K562 (cell line): ENCODE measurements around the gene ELMO1. TPM values are rescaled to one million over a fixed set of nuclear protein-coding genes. Genes with fewer than 3 reads are reported as not detected.

ENCODE experiments used
- AFF1 ChIP-seq, 2 experiments: fragments of 450-650 bp; IDR thresholded peaks; 2 replicates each; pipeline ENCODE4 v1.6.1; 2018; ENCODE audit warnings: mild to moderate bottlenecking in 2 of 2, low read depth in 1 of 2; ENCODE audit not compliant: partially characterized antibody in 2 of 2
- BCOR ChIP-seq: fragments of 450-650 bp; IDR thresholded peaks from 2 replicates; pipeline ENCODE4 v1.6.1; 2016
- CHD1 ChIP-seq: fragments of 200-600 bp; sonication (generic); IDR thresholded peaks from one replicate; pipeline ENCODE4 v1.6.1; 2012; ENCODE audit warnings: mild to moderate bottlenecking, moderate library complexity, low read length, inconsistent platforms
- MEF2A ChIP-seq: IDR thresholded peaks from 2 replicates; pipeline ENCODE4 v1.6.1; 2011; ENCODE audit warnings: low read depth, mild to moderate bottlenecking, low read length, moderate library complexity; ENCODE audit not compliant: control insufficient read depth
- NCOA1 ChIP-seq: fragments of 450-650 bp; IDR thresholded peaks from 2 replicates; pipeline ENCODE4 v1.6.1; 2016; ENCODE audit warnings: low read depth
- TEAD2 ChIP-seq: fragments of 450-650 bp; IDR thresholded peaks from 2 replicates; pipeline ENCODE4 v1.6.1; 2016; ENCODE audit warnings: missing genetic modification characterization, control low read depth, missing compliant biosample characterization
- ZBTB49 ChIP-seq: sonication (generic); formaldehyde crosslinking; IDR thresholded peaks from 2 replicates; pipeline ENCODE4 v1.8.0; 2022; ENCODE audit warnings: missing genetic modification reagents, mild to moderate bottlenecking, borderline replicate concordance
- ZNF121 ChIP-seq: sonication (generic); formaldehyde crosslinking; conservative IDR thresholded peaks from 2 replicates; pipeline ENCODE4 v1.8.0; 2022; ENCODE audit warnings: missing genetic modification reagents
- ZSCAN32 ChIP-seq: fragments of 450-650 bp; formaldehyde crosslinking; IDR thresholded peaks from 2 replicates; pipeline ENCODE4 v1.4.0; 2020; ENCODE audit warnings: mild to moderate bottlenecking, moderate library complexity
- polyA plus RNA-seq, 8 experiments: library from polyadenylated mRNA; depleted of rRNA in 4 of 8; stranded (reverse) in 5 of 8; unstranded in 3 of 8; fragments of >200 nt; fragmentation: Nextera tagmentation in 2 of 8; fragmentation: Illumina TruSeq in 1 of 8; extraction: Ambion mirVana in 2 of 8; extraction: Trizol in 1 of 8; gene quantifications; 2 replicates each; pipeline versions ENCODE4 v1.2.1 to v1.2.3, GENCODE V29; 2011 to 2014; ENCODE audit warnings: inconsistent platforms in 1 of 8, missing spikeins in 1 of 8
- total RNA-seq, 7 experiments: library from RNA; depleted of rRNA in 6 of 7; stranded (reverse); fragments of >200 nt in 6 of 7; fragmentation: Illumina TruSeq in 2 of 7; extraction: Trizol in 2 of 7; gene quantifications; 2 replicates each; pipeline versions ENCODE4 v1.2.1 to v1.2.3, GENCODE V29; 2011 to 2021; ENCODE audit warnings: low replicate concordance in 1 of 7
- TF ChIP-seq, protein P1 (sequence below): sonication (generic); formaldehyde crosslinking; IDR thresholded peaks from 2 replicates; pipeline ENCODE4 v1.8.0; 2022; ENCODE audit warnings: mild to moderate bottlenecking, missing genetic modification reagents
- TF ChIP-seq, protein P2 (sequence below), 2 experiments: fragments of 450-650 bp in 1 of 2; sonication (generic) in 1 of 2; formaldehyde crosslinking in 1 of 2; IDR thresholded peaks in 1 of 2; conservative IDR thresholded peaks in 1 of 2; 2 replicates each; pipeline versions ENCODE4 v1.6.1 to v1.8.1; 2016 to 2023; ENCODE audit warnings: mild to moderate bottlenecking in 2 of 2, moderate library complexity in 2 of 2, inconsistent platforms in 1 of 2, missing genetic modification reagents in 1 of 2
- TF ChIP-seq, protein P3 (sequence below): sonication (generic); formaldehyde crosslinking; IDR thresholded peaks from 2 replicates; pipeline ENCODE4 v1.8.1; 2022; ENCODE audit warnings: missing genetic modification reagents

Gene ELMO1
- total and polyA plus RNA-seq, 9 of the 15 experiments (the other 6 are each of a cell fraction or from before 2014, with no cell fraction given): 0.36 to 7.2 (median 3.6) TPM

DNA sequence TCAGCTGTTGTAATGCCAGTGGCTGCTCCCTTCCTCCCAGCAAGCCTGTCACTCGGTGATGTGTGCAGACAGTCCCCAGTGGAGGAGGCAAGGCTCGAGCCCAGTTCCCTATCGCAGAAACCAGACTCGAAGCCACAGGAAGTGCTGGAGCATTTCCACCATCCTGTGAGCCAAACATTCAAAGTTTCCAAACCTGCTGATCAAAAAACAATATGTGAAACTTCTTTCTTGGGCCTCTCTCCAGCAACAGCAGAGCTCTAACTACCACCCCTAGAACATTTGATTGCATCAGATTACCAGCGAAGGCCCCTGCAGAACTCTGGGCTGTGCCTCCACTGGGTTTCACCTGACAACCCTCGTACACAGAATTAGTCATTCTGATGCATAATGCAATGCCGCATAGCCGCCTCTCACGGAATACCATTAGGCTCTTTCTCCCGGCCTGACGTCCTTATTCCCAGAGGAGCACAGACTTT lies 94.0 kb downstream of the ELMO1 start (continued):
- TF ChIP-seq AFF1 (IDR thresholded peaks at IDR 0.05; ENCODE audit: low read depth in 1 of 2, partially characterized antibody in 2 of 2): no peak
- TF ChIP-seq ZSCAN32: no peak
- no peak for TF ChIP-seq ZNF121
- no peak for TF ChIP-seq CHD1
- TF ChIP-seq, protein P1, sequence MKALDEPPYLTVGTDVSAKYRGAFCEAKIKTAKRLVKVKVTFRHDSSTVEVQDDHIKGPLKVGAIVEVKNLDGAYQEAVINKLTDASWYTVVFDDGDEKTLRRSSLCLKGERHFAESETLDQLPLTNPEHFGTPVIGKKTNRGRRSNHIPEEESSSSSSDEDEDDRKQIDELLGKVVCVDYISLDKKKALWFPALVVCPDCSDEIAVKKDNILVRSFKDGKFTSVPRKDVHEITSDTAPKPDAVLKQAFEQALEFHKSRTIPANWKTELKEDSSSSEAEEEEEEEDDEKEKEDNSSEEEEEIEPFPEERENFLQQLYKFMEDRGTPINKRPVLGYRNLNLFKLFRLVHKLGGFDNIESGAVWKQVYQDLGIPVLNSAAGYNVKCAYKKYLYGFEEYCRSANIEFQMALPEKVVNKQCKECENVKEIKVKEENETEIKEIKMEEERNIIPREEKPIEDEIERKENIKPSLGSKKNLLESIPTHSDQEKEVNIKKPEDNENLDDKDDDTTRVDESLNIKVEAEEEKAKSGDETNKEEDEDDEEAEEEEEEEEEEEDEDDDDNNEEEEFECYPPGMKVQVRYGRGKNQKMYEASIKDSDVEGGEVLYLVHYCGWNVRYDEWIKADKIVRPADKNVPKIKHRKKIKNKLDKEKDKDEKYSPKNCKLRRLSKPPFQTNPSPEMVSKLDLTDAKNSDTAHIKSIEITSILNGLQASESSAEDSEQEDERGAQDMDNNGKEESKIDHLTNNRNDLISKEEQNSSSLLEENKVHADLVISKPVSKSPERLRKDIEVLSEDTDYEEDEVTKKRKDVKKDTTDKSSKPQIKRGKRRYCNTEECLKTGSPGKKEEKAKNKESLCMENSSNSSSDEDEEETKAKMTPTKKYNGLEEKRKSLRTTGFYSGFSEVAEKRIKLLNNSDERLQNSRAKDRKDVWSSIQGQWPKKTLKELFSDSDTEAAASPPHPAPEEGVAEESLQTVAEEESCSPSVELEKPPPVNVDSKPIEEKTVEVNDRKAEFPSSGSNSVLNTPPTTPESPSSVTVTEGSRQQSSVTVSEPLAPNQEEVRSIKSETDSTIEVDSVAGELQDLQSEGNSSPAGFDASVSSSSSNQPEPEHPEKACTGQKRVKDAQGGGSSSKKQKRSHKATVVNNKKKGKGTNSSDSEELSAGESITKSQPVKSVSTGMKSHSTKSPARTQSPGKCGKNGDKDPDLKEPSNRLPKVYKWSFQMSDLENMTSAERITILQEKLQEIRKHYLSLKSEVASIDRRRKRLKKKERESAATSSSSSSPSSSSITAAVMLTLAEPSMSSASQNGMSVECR: no peak
- TF ChIP-seq BCOR: no peak
- no peak for TF ChIP-seq TEAD2 (tag)
- TF ChIP-seq, protein P2, sequence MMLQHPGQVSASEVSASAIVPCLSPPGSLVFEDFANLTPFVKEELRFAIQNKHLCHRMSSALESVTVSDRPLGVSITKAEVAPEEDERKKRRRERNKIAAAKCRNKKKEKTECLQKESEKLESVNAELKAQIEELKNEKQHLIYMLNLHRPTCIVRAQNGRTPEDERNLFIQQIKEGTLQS (IDR thresholded peaks at IDR 0.05): peak; percentile 78
- TF ChIP-seq, protein P2 (CRISPR knock-in tag; conservative IDR thresholded peaks at IDR 0.05): no peak
- TF ChIP-seq ZBTB49 (CRISPR knock-in tag): no peak
- TF ChIP-seq MEF2A: no peak
- no peak for TF ChIP-seq NCOA1
- TF ChIP-seq, protein P3, sequence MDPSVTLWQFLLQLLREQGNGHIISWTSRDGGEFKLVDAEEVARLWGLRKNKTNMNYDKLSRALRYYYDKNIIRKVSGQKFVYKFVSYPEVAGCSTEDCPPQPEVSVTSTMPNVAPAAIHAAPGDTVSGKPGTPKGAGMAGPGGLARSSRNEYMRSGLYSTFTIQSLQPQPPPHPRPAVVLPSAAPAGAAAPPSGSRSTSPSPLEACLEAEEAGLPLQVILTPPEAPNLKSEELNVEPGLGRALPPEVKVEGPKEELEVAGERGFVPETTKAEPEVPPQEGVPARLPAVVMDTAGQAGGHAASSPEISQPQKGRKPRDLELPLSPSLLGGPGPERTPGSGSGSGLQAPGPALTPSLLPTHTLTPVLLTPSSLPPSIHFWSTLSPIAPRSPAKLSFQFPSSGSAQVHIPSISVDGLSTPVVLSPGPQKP (CRISPR knock-in tag): no peak
